Measurements from ENCODE around the gene KDM4B.

Gene KDM4B

DNA sequence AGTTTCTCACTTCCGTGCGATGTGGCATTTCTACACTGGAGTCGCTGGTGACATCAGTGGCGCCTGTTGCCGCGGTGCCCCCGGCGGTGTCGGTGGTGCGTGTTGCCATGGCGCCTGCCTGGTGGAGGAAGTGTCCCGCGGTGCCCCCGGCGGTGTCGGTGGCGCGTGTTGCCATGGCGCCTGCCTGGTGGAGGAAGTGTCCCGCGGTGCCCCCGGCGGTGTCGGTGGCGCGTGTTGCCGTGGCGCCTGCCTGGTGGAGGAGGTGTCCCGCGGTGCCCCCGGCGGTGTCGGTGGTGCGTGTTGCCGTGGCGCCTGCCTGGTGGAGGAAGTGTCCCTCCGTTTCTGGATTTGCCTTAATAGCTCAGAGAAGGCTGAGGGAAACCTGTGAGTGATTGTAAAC is 127.6 kb downstream of the KDM4B start:
- peaks cover 13% of the 10 kb centered on the region for H3K9me3 ChIP-seq (ENCODE audit: control insufficient read depth, insufficient read depth, low read length)
- H3K4me1 ChIP-seq (ENCODE audit: insufficient read depth, low read length), result no peaks in the 10 kb centered on the region; the same call in 1 of the 2 replicates
- H3K36me3 ChIP-seq (ENCODE audit: insufficient read depth, low read length), result no peaks in the 10 kb centered on the region; the same call in 1 of the 2 replicates
- H3K9ac ChIP-seq (ENCODE audit: low read depth, low read length), result no peak overlapping the region

DNA sequence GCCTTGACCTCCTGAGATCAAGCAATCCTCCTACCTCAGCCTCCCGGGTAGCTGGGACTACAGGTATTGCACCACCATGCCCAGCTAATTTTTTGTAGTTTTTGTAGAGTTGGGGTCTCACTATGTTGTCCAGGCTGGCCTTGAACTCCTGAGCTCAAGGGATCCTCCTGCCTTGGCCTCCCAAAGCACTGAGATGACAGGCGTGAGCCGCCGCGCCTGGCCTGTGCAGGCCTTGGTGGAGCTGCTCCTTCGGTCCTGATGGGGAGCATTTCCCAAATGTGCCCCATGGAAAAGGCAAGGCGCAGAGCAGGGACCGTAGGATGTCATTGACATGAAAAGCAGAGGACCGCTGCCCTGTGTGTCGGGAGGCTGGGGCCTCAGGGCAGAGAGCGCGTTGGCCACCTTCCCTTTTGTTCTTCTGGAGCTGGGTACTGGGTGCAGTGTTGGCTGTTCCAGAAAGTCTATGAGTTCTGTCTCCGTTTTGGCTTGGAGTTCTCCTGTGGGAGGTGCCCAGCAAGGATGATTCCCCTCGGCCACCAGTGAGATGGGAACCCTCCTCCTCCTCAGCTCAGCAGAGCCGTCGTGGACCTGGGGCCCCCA is 128.5 kb downstream of the KDM4B start:
- H3K36me3 ChIP-seq (ENCODE audit: insufficient read depth, low read length), result no peaks in the 10 kb centered on the region; the same call in 1 of the 2 replicates

DNA sequence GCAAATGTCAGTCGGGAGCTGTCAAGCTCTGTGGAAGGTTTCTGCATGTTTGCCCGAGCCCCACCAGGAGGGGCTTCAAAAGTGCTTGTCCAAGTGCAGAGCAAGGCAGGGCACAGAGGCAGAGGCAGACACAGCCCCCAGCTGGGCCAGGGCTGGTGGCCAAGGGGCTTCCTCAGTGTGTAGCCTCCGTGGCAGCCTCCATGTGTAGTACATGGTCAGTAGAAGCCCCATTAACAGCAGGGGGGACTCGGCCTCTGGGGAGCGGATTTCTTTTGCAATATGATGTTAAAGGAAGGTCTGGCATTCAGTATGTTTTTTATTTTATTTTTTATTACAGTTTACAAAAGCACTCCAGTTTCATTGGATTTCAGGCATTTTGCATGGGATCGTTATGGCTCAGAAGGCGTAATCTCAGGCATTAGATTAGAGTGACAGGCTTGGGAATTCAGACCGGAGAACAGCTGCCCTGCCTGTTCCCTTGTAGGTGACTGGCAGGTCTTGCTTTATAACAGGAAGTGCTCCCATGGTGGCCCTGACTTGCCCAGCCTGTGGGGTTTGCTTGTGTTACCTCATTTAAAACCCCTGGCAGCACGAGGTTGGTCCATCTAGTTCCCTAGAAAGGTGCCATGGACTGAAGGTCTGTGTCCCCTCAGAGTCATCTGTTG is 129.2 kb downstream of the KDM4B start:
- H3K9ac ChIP-seq (ENCODE audit: low read depth, low read length), result no peak overlapping the region
- no peaks in the 10 kb centered on the region; the same call in 1 of the 2 replicates for H3K4me1 ChIP-seq (ENCODE audit: insufficient read depth, low read length)
- peaks cover 13% of the 10 kb centered on the region for H3K9me3 ChIP-seq (ENCODE audit: control insufficient read depth, insufficient read depth, low read length)
- H3K36me3 ChIP-seq (ENCODE audit: insufficient read depth, low read length), result no peaks in the 10 kb centered on the region; the same call in 1 of the 2 replicates

More for the DNA sequence above, 128.5 kb downstream of the KDM4B start:
- Histone ChIP-seq H3K9ac (ENCODE audit: low read depth, low read length) (no peak overlapping the region), H3K4me1 (ENCODE audit: insufficient read depth, low read length) (no peaks in the 10 kb centered on the region; the same call in 1 of the 2 replicates), H3K9me3 (ENCODE audit: control insufficient read depth, insufficient read depth, low read length) (peaks cover 13% of the 10 kb centered on the region)

DNA sequence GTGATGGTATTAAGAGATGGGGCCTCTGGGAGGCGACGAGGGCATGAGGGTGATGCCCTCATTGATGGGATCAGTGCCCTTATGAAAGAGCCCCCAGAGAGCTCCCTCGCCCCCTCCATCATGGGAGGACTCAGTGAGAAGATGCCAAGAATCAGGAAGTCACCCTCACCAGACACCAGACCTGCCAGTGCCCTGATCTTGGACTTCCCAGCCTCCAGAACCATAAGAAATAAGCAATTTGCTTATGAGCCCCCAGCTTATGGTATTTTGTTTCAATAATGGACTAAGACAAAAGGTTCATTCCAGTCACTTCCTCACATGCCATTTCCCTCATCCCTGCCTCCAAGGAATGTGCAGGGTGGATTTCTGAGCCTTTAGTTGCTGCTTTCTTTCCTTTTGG is 129.7 kb downstream of the KDM4B start:
- Histone ChIP-seq H3K4me1 (ENCODE audit: insufficient read depth, low read length) (no peaks in the 10 kb centered on the region), H3K36me3 (ENCODE audit: insufficient read depth, low read length) (no peaks in the 10 kb centered on the region; the same call in 1 of the 2 replicates), H3K9ac (ENCODE audit: low read depth, low read length) (no peak overlapping the region), H3K9me3 (ENCODE audit: control insufficient read depth, insufficient read depth, low read length) (peaks cover 13% of the 10 kb centered on the region)

DNA sequence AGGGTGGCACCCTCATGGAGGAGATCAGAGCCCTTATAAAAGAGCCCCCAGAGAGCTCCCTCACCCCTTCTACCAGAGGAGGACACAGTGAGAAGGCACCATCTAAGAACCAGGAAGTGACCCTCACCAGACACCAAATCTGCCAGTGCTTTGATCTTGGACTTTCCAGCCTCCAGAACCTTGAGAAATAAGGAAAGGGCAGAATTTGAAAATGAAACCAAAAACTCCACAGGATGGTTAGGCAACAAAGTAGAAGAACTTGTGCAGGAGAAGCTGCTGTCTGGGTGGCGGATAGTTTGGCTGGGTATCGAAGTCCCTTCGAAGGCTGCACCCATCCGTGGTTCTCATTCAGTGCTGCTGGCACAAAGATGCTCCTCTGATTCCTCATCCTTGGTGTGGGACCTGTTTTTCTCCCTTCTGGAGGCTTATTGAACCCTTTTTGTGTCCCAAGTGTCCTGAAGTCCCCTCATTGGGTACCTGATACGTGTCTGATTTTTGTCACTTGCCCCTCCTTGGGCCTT is 130.8 kb downstream of the KDM4B start:
- Histone ChIP-seq H3K36me3 (ENCODE audit: insufficient read depth, low read length) (no peaks in the 10 kb centered on the region; the same call in 1 of the 2 replicates), H3K9ac (ENCODE audit: low read depth, low read length) (no peak overlapping the region), H3K4me1 (ENCODE audit: insufficient read depth, low read length) (no peaks in the 10 kb centered on the region), H3K9me3 (ENCODE audit: control insufficient read depth, insufficient read depth, low read length) (peaks cover 13% of the 10 kb centered on the region)

DNA sequence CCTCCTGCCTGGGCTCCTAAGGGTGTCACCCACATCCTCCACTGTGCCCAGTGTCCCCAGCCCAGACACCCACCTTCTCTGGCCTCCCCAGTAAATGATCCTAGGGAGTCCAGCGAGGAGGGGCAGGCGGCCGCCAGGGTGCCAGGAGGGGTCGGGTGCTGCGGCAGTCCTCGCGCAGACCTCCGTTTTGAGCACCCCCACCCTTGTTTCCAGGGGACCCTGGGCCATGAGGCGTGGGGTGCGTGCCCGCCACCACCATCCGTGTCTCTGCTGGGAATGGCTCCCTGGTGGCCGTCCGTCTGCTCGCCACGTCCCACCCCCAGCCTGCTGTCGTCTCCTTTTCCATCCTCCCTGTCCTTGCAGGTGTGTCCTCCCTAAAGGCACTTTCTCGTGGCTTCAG is 133.0 kb downstream of the KDM4B start:
- H3K36me3 ChIP-seq (ENCODE audit: insufficient read depth, low read length), result no peaks in the 10 kb centered on the region; the same call in 1 of the 2 replicates
- no peak overlapping the region for H3K9ac ChIP-seq (ENCODE audit: low read depth, low read length)
- H3K4me1 ChIP-seq (ENCODE audit: insufficient read depth, low read length), result no peaks in the 10 kb centered on the region
- peaks cover 13% of the 10 kb centered on the region for H3K9me3 ChIP-seq (ENCODE audit: control insufficient read depth, insufficient read depth, low read length)

DNA sequence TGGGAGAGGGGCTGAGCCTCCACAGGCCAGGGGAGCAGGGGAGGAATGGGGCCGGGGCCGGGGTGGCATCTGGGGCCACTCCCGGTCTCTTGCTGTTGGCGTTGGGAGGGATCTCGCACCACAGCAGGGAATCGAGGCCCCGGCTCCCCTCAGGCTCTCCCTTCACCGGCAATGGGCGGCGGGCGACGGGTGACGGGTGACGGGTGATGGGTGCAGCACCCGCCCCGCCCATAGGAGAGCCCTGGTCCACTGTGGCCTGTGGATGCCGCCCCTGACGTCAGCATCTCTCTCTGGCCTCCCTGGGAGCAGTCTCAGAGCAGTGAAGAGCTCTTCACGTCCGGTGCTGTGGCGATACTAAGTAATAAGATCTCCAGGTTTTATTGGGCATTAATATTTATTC is 133.6 kb downstream of the KDM4B start:
- Histone ChIP-seq H3K9ac (ENCODE audit: low read depth, low read length) (no peak overlapping the region), H3K9me3 (ENCODE audit: control insufficient read depth, insufficient read depth, low read length) (peaks cover 13% of the 10 kb centered on the region), H3K4me1 (ENCODE audit: insufficient read depth, low read length) (no peaks in the 10 kb centered on the region), H3K36me3 (ENCODE audit: insufficient read depth, low read length) (no peaks in the 10 kb centered on the region; the same call in 1 of the 2 replicates)

DNA sequence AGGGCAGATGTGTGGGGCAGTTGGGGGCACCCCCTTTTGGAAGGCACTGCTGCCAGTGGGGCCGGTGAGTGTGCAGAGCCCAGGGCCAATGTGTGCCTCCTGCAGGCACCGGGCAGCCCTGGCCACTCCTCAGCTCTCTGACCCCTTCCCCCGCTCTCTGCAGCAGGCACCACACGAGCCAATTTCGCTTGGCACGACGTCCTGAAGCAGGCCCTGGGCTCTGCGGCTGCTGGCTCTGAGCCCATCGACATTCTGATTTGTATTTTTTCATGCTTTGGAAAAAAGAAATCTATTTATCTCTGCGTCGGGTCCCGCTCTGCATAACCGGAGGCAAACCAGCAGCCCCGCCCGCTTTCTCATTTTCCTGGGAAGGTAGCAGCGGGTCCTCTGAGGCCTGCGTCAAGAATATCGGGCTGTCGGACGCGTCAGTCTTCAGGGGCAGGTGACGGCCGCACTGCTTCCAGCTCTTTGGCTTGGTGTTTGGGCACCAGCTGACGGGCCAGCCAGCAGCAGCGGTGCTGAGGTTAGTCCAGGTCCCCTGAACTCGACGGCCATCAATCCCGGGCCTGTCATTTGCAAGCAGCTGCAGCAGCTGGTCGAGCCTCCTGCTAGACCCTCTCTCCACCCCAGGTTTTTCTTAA is 134.3 kb downstream of the KDM4B start:
- no peak overlapping the region for H3K9ac ChIP-seq (ENCODE audit: low read depth, low read length)
- H3K4me1 ChIP-seq (ENCODE audit: insufficient read depth, low read length), result no peaks in the 10 kb centered on the region
- peaks cover 13% of the 10 kb centered on the region for H3K9me3 ChIP-seq (ENCODE audit: control insufficient read depth, insufficient read depth, low read length)
- H3K36me3 ChIP-seq (ENCODE audit: insufficient read depth, low read length), result no peaks in the 10 kb centered on the region; the same call in 1 of the 2 replicates

DNA sequence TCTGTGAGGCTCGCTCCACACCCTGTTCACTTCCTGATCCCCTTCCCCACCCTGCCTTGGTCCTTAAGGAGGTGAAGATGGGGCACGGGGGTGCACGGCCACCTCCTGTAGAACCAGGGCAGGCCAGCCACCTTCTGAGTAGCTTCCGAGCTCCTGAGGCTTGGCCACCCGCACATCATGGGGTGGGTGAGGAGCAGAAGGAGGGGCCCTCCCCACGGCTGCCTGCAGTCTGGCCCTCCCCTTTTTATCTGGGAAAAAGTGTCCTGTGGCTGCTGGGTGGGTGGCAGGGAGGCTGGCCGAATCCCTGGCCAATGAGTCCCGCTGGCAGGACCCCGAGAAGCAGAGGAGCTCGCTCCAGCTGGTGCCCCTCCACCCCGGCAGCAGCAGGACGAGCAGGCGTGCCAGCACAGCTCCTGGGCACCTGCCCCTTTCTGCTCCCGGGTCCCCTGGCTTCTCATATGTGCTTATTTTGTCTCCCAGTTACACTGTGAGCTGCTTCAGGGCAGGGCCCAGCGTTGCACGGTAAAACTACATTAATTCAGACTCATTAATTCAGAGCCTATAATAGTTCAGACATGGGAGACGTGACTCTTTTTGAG is 135.0 kb downstream of the KDM4B start:
- Histone ChIP-seq H3K4me1 (ENCODE audit: insufficient read depth, low read length) (no peaks in the 10 kb centered on the region), H3K9ac (ENCODE audit: low read depth, low read length) (no peak overlapping the region), H3K9me3 (ENCODE audit: control insufficient read depth, insufficient read depth, low read length) (peaks cover 10% of the 10 kb centered on the region; the same call in 1 of the 2 replicates), H3K36me3 (ENCODE audit: insufficient read depth, low read length) (no peaks in the 10 kb centered on the region; the same call in 1 of the 2 replicates)

DNA sequence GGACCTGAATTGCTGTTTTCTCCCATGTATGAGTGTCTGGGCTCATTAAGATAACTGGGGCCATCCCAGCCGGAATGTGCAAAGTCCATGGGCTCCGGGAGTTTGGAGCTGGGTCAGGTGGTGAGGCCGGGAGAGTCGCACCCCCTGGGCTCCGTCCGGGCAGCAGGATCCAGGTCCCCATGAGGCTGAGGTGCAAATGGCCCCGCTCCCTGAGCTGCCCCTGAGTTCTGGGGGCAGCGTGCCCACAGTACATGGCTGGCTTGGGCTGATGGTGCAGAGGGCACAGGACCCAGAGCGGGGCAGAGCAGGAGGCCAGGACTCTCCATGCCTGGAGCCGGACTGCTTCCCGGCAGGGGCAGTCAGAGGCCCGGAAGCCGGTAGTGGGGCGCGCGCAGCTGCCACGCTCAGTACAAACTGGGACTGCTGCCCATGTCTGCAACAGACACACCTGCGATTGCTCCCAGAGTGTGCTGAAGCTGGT is 136.0 kb downstream of the KDM4B start:
- Histone ChIP-seq H3K9ac (ENCODE audit: low read depth, low read length) (no peak overlapping the region), H3K4me1 (ENCODE audit: insufficient read depth, low read length) (no peaks in the 10 kb centered on the region), H3K9me3 (ENCODE audit: control insufficient read depth, insufficient read depth, low read length) (peaks cover 2% of the 10 kb centered on the region; the same call in 1 of the 2 replicates), H3K36me3 (ENCODE audit: insufficient read depth, low read length) (no peaks in the 10 kb centered on the region)

DNA sequence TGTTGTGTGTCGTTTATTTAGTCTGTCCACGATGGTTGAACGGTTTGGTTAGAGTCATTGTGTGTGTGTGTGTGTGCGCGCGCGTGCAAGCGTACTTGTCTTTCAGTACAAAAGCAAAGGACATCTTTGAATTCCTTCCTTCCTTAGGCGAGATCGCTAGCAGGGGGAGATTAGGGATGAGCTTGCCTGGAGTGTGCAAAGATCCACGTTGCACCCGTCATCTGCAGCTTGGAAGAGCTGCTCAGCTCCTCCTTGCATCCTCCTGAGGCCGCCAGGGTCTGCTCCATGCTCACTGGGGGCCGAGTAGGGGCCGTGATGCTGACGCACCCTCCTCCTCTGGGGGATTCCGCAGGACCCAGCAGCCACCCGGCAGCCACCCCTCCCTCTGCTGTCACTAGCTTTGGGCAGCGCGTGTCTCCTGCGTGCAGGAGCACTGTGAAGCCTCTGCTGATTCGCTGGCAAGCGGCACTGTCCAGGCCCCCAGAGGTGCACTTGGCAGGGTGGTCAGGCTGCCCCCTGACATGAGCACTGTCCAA is 137.3 kb downstream of the KDM4B start:
- Histone ChIP-seq H3K9me3 (ENCODE audit: control insufficient read depth, insufficient read depth, low read length) (no peaks in the 10 kb centered on the region), H3K36me3 (ENCODE audit: insufficient read depth, low read length) (no peaks in the 10 kb centered on the region), H3K4me1 (ENCODE audit: insufficient read depth, low read length) (no peaks in the 10 kb centered on the region), H3K9ac (ENCODE audit: low read depth, low read length) (no peak overlapping the region)

DNA sequence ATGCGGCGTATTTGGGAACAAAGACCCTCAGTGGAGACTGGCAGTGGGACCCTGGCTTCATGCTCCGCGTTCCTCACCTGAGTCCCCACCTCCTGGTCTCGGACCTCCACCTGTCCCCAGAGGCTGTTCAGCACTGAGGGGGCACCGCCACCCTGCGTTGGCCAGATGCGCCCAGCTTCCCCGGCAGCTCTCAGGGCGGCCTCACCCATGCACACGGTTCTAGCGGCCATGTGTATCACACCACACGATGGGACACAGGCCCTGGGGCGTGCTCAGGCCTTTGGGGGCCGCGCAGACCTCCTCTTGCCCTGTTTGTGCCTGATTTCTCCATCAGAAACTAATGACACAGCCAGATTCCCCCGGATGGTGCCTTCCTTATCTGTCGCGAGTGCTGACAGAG is 138.1 kb downstream of the KDM4B start:
- Histone ChIP-seq H3K4me1 (ENCODE audit: insufficient read depth, low read length) (peaks cover under 1% of the 10 kb centered on the region; the same call in 1 of the 2 replicates), H3K9me3 (ENCODE audit: control insufficient read depth, insufficient read depth, low read length) (no peaks in the 10 kb centered on the region), H3K36me3 (ENCODE audit: insufficient read depth, low read length) (no peaks in the 10 kb centered on the region), H3K9ac (ENCODE audit: low read depth, low read length) (no peak overlapping the region)

DNA sequence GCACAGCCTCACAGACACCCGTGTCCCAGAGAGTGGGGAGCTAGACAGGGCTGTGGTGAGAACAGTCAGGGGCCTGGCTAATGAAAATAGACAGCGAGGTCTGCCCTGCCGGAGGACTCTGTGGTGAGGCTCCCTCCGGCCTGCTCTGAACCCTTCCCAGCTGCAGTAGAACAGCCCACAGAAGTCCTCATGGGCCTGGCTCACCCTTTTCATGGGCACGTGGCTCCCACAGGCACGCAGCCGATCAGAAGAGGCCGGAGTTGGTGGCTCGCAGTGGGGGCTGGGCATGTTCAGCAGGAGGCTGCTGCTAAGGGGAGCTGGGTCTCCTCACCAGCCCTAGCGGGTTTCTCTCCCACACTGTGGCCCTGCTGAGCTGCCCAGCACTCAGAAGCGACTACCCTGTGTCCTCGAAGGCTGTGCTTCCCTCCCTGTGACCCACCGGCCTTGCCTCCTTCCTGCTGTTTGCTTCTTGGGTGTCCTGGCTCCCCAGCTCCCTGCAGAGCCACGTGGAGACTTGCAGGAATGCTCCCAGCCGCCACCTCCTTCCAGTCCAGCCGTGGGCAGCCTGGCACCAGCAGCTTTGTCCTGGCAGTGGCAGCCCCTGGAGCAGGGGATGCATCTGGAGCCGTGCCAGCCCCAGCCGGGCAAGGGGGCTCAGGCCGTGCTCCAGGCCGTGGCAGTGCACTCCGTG is 138.7 kb downstream of the KDM4B start:
- H3K9ac ChIP-seq (ENCODE audit: low read depth, low read length), result no peak overlapping the region
- H3K4me1 ChIP-seq (ENCODE audit: insufficient read depth, low read length), result peaks cover 6% of the 10 kb centered on the region; the same call in 1 of the 2 replicates
- no peaks in the 10 kb centered on the region for H3K36me3 ChIP-seq (ENCODE audit: insufficient read depth, low read length)
- H3K9me3 ChIP-seq (ENCODE audit: control insufficient read depth, insufficient read depth, low read length), result no peaks in the 10 kb centered on the region

Measured in ES-I3 (cell line).